Measurements from ENCODE around the gene PWWP2B. TPM values are rescaled to one million over a fixed set of nuclear protein-coding genes. Genes with fewer than 3 reads are reported as not detected.

The PWWP2B gene
- total and polyA plus RNA-seq, 2 experiments from 2014 or later: 2.3 to 12.8 TPM

DNA sequence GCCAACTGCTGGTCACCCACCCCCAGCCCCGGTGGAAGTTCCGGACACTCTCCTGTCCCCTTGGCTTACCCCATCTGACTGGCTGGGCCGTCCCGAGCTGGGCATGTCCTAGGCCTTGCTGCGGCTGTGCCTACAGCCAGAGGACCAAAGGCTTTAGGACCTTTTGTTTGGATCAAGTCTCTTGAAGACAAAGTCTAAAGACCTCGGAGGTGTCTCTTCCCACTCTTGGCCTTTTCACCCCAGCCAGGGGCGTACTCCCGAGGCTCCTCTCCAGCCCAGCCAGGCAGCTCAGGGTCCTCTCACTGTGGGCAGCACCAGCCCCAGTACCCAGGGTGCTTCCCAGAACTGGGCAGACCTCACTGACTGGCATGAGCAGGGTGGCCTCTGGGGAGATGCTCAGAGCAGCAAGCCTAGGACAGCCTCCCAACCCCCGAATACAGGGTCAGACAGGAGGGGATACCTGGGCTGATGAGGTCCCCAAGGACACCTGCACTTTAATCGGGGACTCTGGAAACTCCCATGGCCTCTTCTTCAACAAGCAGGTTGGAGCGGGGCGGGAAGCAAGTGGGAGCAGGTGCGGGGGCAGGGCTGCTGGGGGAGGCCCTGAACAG is 2.7 kb upstream of the PWWP2B start:
- H3K9me3 Mint-ChIP-seq: peaks cover 5% of the 10 kb centered on the region; the same call in 1 of the 3 replicates
- Histone ChIP-seq H3K36me3 (ENCODE audit: insufficient read depth) (no peaks in the 10 kb centered on the region), H3K79me2 (replicated peaks; ENCODE audit: insufficient read depth) (no peaks in the 10 kb centered on the region), H3K4me1 (ENCODE audit: insufficient read depth) (peaks cover 12% of the 10 kb centered on the region; the same call in 1 of the 2 replicates), H4K20me1 (replicated peaks; ENCODE audit: insufficient read depth) (no peaks in the 10 kb centered on the region), H3K27me3 (ENCODE audit: insufficient read depth) (peaks cover 6% of the 10 kb centered on the region; the same call in 1 of the 2 replicates), H2AFZ (no peak overlapping the region), H3K9me2 (ENCODE audit: insufficient read depth) (peaks cover 14% of the 10 kb centered on the region), H3F3A (replicated peaks; ENCODE audit: low read depth) (no peaks in the 10 kb centered on the region), H3K4me3 (no peak overlapping the region), H3K27ac (ENCODE audit: low read depth) (no peak overlapping the region), H3K4me2 (no peak overlapping the region)
- no peak for DNase-seq (ENCODE audit: low spot score)
- peaks cover 9% of the 10 kb centered on the region for H3K4me1 Mint-ChIP-seq
- peaks cover 3% of the 10 kb centered on the region; the same call in 1 of the 3 replicates for H3K36me3 Mint-ChIP-seq (ENCODE audit: low read depth)
- ATAC-seq: no peak
- no peak overlapping the region for H3K4me3 Mint-ChIP-seq
- TF ChIP-seq, protein P1, sequence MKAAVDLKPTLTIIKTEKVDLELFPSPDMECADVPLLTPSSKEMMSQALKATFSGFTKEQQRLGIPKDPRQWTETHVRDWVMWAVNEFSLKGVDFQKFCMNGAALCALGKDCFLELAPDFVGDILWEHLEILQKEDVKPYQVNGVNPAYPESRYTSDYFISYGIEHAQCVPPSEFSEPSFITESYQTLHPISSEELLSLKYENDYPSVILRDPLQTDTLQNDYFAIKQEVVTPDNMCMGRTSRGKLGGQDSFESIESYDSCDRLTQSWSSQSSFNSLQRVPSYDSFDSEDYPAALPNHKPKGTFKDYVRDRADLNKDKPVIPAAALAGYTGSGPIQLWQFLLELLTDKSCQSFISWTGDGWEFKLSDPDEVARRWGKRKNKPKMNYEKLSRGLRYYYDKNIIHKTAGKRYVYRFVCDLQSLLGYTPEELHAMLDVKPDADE (IDR thresholded peaks at IDR 0.05): no peak
- TF ChIP-seq ZNF114 (CRISPR knock-in tag; IDR thresholded peaks at IDR 0.05): no peak
- TF ChIP-seq STAT1 (IDR thresholded peaks at IDR 0.05; ENCODE audit: unreplicated experiment): no peak
- TF ChIP-seq POLR2AphosphoS5 (IDR thresholded peaks at IDR 0.05; ENCODE audit: low read depth): no peak
- TF ChIP-seq, protein P2, sequence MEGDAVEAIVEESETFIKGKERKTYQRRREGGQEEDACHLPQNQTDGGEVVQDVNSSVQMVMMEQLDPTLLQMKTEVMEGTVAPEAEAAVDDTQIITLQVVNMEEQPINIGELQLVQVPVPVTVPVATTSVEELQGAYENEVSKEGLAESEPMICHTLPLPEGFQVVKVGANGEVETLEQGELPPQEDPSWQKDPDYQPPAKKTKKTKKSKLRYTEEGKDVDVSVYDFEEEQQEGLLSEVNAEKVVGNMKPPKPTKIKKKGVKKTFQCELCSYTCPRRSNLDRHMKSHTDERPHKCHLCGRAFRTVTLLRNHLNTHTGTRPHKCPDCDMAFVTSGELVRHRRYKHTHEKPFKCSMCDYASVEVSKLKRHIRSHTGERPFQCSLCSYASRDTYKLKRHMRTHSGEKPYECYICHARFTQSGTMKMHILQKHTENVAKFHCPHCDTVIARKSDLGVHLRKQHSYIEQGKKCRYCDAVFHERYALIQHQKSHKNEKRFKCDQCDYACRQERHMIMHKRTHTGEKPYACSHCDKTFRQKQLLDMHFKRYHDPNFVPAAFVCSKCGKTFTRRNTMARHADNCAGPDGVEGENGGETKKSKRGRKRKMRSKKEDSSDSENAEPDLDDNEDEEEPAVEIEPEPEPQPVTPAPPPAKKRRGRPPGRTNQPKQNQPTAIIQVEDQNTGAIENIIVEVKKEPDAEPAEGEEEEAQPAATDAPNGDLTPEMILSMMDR (conservative IDR thresholded peaks at IDR 0.05; ENCODE audit: low read depth in 2 of 2): no peak
- no peak for TF ChIP-seq REST (IDR thresholded peaks at IDR 0.05; ENCODE audit: unreplicated experiment)
- TF ChIP-seq, protein P3, sequence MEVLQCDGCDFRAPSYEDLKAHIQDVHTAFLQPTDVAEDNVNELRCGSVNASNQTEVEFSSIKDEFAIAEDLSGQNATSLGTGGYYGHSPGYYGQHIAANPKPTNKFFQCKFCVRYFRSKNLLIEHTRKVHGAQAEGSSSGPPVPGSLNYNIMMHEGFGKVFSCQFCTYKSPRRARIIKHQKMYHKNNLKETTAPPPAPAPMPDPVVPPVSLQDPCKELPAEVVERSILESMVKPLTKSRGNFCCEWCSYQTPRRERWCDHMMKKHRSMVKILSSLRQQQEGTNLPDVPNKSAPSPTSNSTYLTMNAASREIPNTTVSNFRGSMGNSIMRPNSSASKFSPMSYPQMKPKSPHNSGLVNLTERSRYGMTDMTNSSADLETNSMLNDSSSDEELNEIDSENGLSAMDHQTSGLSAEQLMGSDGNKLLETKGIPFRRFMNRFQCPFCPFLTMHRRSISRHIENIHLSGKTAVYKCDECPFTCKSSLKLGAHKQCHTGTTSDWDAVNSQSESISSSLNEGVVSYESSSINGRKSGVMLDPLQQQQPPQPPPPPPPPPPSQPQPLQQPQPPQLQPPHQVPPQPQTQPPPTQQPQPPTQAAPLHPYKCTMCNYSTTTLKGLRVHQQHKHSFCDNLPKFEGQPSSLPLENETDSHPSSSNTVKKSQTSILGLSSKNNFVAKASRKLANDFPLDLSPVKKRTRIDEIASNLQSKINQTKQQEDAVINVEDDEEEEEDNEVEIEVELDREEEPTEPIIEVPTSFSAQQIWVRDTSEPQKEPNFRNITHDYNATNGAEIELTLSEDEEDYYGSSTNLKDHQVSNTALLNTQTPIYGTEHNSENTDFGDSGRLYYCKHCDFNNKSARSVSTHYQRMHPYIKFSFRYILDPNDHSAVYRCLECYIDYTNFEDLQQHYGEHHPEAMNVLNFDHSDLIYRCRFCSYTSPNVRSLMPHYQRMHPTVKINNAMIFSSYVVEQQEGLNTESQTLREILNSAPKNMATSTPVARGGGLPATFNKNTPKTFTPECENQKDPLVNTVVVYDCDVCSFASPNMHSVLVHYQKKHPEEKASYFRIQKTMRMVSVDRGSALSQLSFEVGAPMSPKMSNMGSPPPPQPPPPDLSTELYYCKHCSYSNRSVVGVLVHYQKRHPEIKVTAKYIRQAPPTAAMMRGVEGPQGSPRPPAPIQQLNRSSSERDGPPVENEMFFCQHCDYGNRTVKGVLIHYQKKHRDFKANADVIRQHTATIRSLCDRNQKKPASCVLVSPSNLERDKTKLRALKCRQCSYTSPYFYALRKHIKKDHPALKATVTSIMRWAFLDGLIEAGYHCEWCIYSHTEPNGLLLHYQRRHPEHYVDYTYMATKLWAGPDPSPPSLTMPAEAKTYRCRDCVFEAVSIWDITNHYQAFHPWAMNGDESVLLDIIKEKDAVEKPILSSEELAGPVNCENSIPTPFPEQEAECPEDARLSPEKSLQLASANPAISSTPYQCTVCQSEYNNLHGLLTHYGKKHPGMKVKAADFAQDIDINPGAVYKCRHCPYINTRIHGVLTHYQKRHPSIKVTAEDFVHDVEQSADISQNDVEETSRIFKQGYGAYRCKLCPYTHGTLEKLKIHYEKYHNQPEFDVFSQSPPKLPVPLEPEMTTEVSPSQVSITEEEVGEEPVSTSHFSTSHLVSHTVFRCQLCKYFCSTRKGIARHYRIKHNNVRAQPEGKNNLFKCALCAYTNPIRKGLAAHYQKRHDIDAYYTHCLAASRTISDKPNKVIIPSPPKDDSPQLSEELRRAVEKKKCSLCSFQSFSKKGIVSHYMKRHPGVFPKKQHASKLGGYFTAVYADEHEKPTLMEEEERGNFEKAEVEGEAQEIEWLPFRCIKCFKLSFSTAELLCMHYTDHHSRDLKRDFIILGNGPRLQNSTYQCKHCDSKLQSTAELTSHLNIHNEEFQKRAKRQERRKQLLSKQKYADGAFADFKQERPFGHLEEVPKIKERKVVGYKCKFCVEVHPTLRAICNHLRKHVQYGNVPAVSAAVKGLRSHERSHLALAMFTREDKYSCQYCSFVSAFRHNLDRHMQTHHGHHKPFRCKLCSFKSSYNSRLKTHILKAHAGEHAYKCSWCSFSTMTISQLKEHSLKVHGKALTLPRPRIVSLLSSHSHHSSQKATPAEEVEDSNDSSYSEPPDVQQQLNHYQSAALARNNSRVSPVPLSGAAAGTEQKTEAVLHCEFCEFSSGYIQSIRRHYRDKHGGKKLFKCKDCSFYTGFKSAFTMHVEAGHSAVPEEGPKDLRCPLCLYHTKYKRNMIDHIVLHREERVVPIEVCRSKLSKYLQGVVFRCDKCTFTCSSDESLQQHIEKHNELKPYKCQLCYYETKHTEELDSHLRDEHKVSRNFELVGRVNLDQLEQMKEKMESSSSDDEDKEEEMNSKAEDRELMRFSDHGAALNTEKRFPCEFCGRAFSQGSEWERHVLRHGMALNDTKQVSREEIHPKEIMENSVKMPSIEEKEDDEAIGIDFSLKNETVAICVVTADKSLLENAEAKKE (CRISPR knock-in tag; IDR thresholded peaks at IDR 0.05): no peak
- H3K27me3 Mint-ChIP-seq (ENCODE audit: insufficient read depth, low read depth, poor library complexity): peaks cover 7% of the 10 kb centered on the region
- no peak overlapping the region for H3K27ac Mint-ChIP-seq
